Chondrocyte (in vitro differentiated cells): Measurements from ENCODE around the gene SYT6. TPM values are rescaled to one million over a fixed set of nuclear protein-coding genes. Genes with fewer than 3 reads are reported as not detected.

Source experiments
- DNase-seq: peaks from one replicate; pipeline ENCODE4 v3.0.0; 2021; ENCODE audit warnings: mixed read lengths, low spot score
- H3K27ac Mint-ChIP-seq: one replicate; pipeline ENCODE4 v1.8.0; 2021; ENCODE audit warnings: mild to moderate bottlenecking, moderate library complexity, mixed read lengths; ENCODE audit not compliant: unreplicated experiment
- H3K27me3 Mint-ChIP-seq: 2 replicates; pipeline ENCODE4 v1.8.0; 2021; ENCODE audit warnings: low read depth, mixed read lengths
- H3K36me3 Mint-ChIP-seq: 2 replicates; pipeline ENCODE4 v1.8.0; 2021; ENCODE audit warnings: low read depth, mixed read lengths
- H3K4me1 Mint-ChIP-seq: 2 replicates; pipeline ENCODE4 v1.8.0; 2021; ENCODE audit warnings: low read depth, mild to moderate bottlenecking, mixed read lengths
- H3K4me3 Mint-ChIP-seq: one replicate; pipeline ENCODE4 v1.8.0; 2021; ENCODE audit warnings: mild to moderate bottlenecking, moderate library complexity, mixed read lengths; ENCODE audit not compliant: unreplicated experiment
- H3K9me3 Mint-ChIP-seq: 2 replicates; pipeline ENCODE4 v1.8.0; 2021; ENCODE audit warnings: low read depth, mixed read lengths
- CTCF ChIP-seq: fragments of 200-600 bp; sonication (generic); IDR thresholded peaks from 2 replicates; pipeline ENCODE4 v1.5.0; 2021; ENCODE audit warnings: antibody characterized with exemption, mild to moderate bottlenecking, moderate library complexity
- total RNA-seq: library from RNA; stranded (reverse); gene quantifications from 3 replicates; pipeline ENCODE4 v1.2.1, GENCODE V29; 2021

SYT6 gene
- total RNA-seq, 1 donor from 2014 or later: not detected

DNA sequence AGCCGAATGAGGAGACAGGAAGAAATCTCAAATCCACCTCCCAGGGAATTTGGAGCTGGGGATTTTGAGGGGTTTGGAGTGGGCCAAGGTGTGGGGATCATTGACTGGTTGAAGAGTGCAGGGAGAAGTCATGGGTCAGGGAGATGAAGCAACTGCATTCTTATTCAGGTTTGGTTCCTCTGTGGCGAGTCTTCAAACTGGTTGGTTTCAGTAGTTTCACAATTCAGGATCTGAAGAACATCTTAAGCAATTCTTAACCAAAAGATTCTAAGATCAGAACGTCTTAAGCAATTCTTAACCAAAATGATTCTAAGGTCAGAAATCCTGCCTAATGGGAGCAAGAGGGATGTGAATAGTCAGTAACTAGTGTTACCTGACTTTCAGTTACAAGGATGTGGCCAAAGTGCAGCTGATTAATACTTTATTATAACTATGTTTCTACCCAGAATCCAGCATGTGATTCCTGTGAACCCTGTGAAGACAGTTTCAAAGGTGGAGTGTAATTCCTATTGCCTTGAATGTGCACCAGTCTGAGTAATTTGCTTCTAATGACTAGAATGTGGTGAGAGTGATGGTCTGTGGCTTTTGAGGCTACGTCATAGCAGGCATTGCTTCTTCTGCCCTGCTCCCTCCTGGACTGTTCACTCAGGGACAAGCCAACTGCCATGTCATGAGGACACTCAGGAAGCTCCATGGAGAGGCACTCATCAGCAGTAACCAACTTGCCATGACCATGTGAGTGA, 113.2 kb downstream of the SYT6 start:
- no peak overlapping the region for H3K27ac Mint-ChIP-seq
- no peaks in the 10 kb centered on the region for H3K9me3 Mint-ChIP-seq
- H3K4me3 Mint-ChIP-seq: no peak overlapping the region
- peaks cover 4% of the 10 kb centered on the region for H3K27me3 Mint-ChIP-seq
- TF ChIP-seq CTCF: no peak
- no peak for DNase-seq
- H3K36me3 Mint-ChIP-seq: no peaks in the 10 kb centered on the region
- H3K4me1 Mint-ChIP-seq: no peaks in the 10 kb centered on the region

Other genes starting within 250 kb of the SYT6 start
- gene AP4B1, start 249.1 kb downstream of the SYT6 start, total RNA-seq: 15.6 to 23.6 TPM (median 16.8 TPM) in 3 replicates
- gene DCLRE1B, start 248.5 kb downstream of the SYT6 start, total RNA-seq: 8.1 to 11.4 TPM (median 8.3 TPM) in 3 replicates
- gene HIPK1, start 224.5 kb downstream of the SYT6 start, total RNA-seq: 57.4 to 63.4 TPM (median 60.0 TPM) in 3 replicates
- 33.1 to 44.2 TPM (median 34.9 TPM) in 3 replicates for gene OLFML3, start 174.4 kb downstream of the SYT6 start, total RNA-seq